Activated CD8-positive, alpha-beta memory T cell treated with anti-CD3 and anti-CD28 coated beads for 36 hours (primary cell): ENCODE measurements around the gene KLK13. TPM values are rescaled to one million over a fixed set of nuclear protein-coding genes. Genes with fewer than 3 reads are reported as not detected.

Experiments
- CTCF ChIA-PET: fragments of 350-600 bp; sonication (Branson Sonifier 250); formaldehyde crosslinking; loops from one replicate; lab custom pipeline; 2021; ENCODE audit warnings: antibody characterized with exemption; lab: Charles Lee
- POLR2A ChIA-PET: fragments of 350-600 bp; sonication (Branson Sonifier 250); formaldehyde crosslinking; loops from one replicate; lab custom pipeline; 2021; ENCODE audit warnings: antibody characterized with exemption; lab: Charles Lee
- total RNA-seq, 2 experiments: library from RNA; stranded (reverse); gene quantifications; one replicate each; pipeline ENCODE4 v1.2.3, GENCODE V29; 2021

Gene KLK13, protein sequence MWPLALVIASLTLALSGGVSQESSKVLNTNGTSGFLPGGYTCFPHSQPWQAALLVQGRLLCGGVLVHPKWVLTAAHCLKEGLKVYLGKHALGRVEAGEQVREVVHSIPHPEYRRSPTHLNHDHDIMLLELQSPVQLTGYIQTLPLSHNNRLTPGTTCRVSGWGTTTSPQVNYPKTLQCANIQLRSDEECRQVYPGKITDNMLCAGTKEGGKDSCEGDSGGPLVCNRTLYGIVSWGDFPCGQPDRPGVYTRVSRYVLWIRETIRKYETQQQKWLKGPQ
- total RNA-seq: not detected

DNA sequence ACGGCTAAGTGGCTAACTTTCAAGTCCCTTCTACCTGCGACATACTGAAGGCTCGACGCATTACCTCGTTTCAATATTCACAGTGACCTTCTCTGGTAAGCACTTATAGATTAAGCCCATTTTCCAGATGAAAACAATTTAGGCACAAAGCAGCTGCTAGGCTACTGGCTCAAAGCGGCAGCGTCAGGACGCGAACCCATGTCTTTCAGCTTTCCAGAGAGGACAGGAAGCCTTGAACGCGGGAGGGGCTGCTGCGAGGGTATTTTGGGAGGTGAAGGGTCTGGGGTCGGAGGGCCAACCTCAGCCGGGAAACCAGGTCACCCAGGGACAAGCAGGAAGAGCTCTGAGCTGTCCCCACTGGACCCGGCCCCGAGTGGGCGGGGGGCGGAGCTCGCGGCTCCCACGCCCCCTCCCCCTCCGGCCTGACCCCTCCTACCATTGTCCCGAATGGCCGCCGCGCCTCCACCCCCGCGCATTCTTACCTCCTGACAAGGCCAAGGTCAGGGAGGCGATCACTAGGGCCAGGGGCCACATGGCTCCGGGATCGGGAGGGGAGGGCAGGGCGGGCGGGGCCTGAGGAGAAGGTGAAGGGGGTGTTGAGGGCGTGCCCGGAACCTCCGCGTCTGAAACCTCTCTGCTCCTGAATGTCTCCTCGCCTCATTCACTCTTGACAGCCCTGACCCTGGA, at the start of gene KLK13:
TSS of gene KLK13 (minus strand) at position 559 of the 687 bp plus-strand sequence. CDS start at position 534, 25 bp downstream.
- POLR2A ChIA-PET: interaction anchor here (0.6 kb wide), 1 partner anchor 89 kb away, joined by 3 read pairs; no protein-coding TSS in a partner anchor
- CTCF ChIA-PET: no interaction called here

DNA sequence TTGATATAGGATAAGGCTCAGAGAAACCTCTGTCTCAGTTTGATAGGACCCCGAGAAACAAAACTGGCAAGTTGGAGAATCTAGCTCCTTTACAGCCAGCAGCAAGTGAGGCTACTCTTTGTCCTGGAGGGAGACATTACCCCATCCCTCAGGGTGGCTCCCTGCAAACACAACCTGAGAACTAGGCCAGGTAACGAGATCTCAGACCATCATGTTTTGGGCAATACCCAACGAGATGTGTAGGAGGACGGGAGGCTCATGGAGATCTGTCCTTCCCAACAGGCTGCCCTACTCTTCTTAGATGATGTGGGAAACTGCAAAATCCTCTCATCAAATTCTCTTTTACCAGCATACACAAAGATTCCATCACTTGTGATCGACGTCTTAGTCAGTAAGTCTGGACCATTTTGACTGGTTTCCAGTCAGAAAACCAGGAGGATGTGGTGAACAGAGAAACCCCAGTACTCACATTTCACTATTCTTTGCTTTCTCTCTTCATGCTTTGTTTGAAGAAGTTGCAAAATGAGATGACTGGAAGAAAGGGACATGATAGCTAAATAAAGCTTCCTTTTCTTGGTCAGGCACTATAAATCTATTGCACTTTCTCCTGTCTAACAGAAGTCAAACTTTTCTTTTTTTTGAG, 49.3 kb upstream of the KLK13 start:
- POLR2A ChIA-PET: no interaction called here
- CTCF ChIA-PET: interaction anchor here (1.1 kb wide), 1 partner anchor 14 kb away, joined by 3 read pairs; no protein-coding TSS in a partner anchor

DNA sequence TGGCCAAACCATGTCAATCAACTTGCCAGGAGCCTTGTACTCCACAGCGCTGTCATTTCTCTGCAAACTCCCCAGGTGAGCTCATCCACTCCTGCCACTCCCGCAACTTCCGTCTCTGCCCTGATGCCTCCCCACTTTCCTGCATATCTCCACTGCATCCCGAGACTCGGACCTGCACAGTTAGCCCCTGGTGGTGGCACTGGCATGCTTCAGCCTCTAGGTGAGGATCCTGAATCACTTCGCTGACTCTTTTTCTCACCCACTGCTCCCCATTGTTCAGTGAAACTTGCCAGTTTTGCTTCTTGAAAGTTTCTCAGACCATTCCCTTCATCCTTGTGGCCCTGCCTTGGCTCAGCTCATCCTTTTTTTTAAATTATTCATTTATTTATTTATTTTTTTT, 46.7 kb upstream of the KLK13 start:
- ChIA-PET POLR2A (no interaction called here), CTCF (no interaction called here)

DNA sequence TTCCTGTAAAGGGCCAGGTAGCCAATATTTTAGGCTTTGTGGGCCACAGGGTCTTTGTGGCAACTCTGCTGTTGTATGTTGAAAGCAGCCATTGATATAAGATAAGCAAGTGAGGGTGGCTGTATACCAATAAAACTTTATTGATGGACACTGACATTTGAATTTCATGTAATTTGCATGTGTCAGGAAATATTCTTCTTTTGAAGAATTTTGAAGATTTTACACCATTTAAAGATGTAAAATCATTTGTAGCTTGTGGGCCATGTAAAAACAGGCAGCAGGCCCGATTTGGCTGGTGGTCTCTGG, 45.7 kb upstream of the KLK13 start:
- CTCF ChIA-PET: interaction anchor here (1.1 kb wide), 1 partner anchor 9 kb away, joined by 8 read pairs; no protein-coding TSS in a partner anchor
- POLR2A ChIA-PET: no interaction called here

DNA sequence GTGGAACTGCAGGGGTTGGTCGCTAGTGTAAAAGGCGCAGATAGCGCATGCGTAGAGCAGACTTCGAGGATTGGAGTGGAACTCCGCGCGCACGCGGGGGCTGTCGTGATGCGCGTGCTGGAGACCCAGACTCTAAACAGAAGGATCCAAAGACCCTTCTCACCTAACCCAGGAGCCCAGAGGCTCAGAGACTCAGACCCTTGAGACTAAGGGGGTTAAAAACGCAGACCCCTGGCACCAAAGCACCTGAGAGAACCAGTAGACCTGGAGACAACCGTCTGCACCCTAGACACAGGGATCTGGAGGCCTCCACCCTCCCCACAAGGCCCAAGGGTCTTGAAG, 43.9 kb upstream of the KLK13 start:
- ChIA-PET CTCF (no interaction called here), POLR2A (no interaction called here)

DNA sequence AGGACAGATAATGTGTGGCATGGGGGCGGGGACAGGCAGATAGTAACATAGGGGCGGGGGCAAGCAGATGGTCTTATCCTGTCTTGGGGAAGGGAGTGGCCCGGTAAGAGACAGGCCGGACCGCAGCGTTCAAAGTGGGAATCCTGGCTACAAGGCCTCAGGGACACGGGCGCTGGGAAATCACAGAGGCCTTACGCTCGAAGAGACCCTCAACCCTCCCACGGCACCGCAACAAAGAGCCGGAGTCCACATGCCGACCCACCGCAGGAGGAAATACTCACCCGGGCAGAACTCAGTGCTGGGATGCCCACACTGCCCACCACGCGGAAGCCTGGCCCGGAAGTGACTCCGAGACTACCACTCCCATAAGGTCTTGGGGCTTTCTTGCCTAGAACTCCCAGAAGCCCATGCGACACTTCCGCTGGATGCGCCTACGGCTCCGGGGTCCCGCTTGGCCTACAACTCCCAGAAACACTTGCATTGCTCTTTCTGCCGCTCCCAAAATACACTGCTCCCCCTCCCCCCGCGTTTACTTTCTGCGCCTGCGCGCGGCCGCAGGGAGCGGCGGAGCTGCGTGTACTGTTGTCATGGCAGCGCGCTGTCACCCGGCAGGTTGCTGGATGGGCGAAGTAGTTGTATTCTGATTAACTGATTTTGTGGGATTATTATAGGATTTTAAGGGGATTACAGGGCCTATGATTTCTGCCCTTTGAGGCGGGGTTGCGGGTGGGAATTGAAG, 43.3 kb upstream of the KLK13 start, which contains the start of gene CTU1:
TSS of gene CTU1 (minus strand) at position 344 of the 739 bp plus-strand sequence. CDS start 3,840 bp downstream, outside the sequence.
- POLR2A ChIA-PET: no interaction called here
- CTCF ChIA-PET: no interaction called here

DNA sequence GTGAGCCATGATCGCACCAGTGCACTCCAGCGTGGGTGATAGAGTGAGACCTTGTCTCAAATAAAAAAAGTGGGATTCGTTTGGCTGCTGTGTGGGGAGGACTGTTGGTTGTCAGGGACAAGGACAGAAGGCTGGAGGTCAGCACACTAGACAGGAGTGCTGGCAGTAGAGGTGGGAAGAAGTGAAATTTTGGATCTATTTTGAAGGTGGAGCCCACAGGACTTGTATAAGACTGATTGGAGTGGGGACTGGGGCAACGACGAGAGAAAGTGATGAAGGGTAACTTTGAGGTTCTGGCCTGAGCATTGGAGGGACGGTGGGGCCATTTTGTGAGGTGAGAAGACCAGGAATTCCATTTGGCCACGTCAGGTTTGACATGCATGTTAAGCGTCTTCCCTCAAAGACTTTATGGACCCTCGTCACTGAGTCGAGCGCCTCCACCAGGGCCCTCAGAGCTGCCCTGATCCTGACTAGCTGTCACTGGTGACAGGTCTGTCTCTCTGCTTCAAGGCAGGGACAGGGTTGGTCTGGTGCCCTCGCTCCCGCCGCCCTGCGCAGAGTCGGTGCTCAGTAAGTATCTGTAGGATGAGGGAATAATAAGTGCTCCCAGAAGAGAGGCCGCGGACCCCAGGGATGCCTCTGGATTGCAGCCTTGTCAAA, 42.6 kb upstream of the KLK13 start:
- CTCF ChIA-PET: no interaction called here
- POLR2A ChIA-PET: no interaction called here

DNA sequence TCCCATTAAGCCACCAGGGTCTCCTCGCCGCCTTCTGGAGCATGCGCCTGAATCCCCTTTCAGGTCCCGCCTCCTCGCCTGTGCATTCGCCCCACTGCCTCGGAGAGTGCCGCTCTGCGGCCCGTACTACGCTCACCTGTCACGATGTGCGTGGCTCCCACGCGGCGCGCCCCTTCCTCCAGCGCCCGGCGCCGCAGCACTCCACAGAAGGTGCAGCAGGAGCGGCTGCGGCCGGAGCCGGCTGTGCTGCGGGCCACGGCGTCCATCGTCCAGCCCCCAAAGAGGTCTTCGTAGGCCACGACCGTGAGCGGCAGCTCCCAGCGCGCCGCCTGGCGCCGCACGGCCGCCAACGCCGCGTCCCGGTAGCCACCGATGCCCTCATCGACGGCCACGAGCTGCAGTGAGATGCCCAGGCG, 39.0 kb upstream of the KLK13 start:
- ChIA-PET CTCF (interaction anchor here (0.7 kb wide), 1 partner anchor 64 kb away, joined by 4 read pairs; no protein-coding TSS in a partner anchor), POLR2A (no interaction called here)

DNA sequence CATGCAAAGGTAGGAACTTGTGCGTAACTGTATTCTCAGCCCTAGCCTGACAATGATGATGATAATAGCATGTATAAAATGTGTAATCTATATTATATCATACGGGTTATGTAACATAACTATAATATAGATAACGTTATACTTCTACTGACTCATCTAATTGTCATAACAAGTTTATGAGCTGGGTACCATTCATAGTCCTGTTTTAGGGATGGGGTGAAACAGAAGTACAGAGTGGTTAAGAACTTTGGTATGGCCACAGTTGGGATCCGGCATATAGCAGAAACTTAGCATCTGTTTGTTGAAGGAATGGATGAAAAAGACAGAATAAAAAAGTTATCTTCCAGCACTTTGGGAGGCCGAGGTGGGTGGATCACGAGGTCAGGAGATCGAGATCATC, 38.1 kb upstream of the KLK13 start:
- ChIA-PET CTCF (no interaction called here), POLR2A (no interaction called here)

DNA sequence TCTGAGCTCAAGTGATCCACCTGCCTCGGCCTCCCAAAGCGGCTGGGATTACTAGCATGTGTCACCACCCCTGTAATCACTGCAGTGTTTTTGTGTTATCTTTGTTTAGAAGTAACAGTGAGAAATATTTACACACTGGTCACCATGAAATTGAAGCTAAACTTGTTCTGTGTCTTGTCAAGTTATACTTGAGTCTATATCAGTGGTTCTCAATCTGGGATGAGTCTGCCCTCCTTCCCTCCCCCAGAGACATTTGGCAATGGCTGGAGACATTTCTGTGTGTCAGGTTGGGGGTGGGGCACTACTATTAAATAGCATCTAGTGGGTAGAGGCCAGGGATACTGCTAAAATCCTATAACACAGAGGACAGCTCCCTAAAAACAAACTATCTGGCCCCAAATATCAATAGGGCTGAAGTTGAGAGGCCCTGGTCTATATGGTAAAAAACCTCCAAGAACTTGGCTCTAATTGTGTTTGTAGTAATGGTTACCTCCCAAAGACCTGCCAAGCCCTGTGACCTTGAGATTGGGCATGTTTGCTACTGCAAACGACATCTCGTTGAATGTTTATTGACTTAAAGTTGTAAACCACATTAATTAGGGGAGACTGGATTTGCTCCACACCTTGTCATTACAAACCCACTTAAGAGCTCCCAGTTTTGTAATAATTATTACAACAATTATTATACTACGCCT, 36.4 kb upstream of the KLK13 start:
- POLR2A ChIA-PET: no interaction called here
- CTCF ChIA-PET: interaction anchor here (0.7 kb wide), 1 partner anchor 179 kb away, joined by 3 read pairs; no protein-coding TSS in a partner anchor

DNA sequence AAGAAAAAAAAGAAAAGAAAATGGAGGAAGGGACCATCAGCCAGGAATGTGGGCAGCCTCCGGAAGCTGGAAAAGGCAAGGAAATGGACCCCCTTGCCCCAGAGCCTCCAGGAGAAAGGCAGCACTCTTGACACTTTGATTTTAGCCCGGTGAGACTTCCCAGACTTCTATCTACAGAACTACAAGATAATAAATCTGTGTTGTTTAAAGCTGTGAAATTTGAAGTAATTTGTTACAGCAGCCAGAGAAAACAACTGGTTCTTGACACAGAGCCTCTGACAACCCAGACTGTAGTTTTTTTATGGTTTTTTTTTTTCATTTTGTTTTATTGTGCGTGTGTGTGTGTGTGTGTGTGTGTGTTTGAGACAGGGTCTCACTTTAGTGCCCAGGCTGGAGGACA, 35.7 kb upstream of the KLK13 start:
- CTCF ChIA-PET: no interaction called here
- POLR2A ChIA-PET: no interaction called here

DNA sequence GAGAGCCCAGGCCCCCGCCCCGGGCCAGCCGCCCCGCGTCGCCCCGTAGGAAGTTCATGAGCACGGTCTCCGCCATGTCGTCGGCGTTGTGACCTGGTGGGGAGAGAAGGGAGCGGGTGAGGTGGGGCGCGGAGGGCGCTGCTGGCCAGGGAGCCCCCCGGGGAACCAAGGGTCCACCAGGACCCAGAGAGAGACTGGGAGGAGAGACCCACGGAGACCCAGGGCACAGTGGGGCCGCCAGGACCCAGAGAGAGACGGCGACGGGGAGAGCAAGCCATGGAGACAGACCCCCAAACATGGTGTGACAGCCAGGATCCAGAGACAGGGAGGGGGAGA, 34.1 kb upstream of the KLK13 start:
- POLR2A ChIA-PET: no interaction called here
- CTCF ChIA-PET: interaction anchor here (1.1 kb wide), 1 partner anchor 15 kb away, joined by 3 read pairs; no protein-coding TSS in a partner anchor

DNA sequence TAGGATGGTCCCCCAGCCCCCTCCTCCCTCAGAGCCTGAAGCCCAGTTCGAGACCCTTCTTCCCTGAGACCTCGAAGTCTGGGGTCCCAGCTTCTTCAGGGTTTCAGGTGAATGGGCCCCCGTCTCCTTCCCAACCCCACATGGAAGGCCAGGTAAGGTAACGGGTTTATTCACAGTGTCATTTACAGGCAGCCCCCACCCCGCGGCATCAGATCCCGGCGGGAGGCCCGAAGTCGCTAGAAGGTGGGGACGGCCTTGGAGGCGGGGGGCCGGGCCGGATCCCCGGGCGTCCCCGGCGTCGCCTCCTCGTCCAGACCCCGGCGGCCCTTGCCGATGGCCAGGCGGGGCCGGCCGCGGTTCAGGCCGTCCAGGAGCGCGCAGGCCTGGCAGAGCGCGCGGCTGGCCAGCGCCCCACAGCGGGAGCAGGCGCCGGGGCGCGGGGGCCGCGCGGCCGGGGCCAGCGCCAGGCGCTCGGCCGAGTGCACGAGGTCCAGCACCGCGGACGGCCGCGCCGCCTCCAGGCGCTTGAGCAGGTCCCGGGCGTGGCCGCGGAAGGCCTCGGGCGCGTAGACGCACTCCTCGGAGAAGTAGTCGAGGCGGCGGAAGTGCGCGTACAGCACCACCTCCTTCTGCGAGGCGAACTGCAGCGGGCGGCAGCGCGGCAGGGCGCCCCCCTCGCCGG, 33.6 kb upstream of the KLK13 start:
- ChIA-PET CTCF (no interaction called here), POLR2A (no interaction called here)

DNA sequence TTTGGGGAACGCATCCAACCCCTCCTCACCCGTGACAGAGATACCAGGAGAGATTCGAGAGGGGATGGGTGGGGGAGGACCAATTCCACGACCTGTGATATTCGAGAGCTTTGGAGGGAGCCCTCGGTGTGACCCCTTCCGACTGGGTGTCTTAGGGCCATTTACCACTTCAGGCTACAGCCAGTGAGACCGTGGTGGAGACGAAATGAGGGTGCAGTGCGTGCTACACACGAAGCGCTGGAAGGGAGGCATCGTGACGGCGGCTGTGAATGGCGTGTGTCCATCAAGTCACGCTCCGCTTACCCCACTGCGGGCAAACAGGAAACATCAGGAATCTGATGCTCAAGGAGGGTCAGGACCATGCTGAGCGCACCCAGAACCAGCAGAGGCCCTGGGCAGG, 32.9 kb upstream of the KLK13 start:
- ChIA-PET POLR2A (no interaction called here), CTCF (no interaction called here)

DNA sequence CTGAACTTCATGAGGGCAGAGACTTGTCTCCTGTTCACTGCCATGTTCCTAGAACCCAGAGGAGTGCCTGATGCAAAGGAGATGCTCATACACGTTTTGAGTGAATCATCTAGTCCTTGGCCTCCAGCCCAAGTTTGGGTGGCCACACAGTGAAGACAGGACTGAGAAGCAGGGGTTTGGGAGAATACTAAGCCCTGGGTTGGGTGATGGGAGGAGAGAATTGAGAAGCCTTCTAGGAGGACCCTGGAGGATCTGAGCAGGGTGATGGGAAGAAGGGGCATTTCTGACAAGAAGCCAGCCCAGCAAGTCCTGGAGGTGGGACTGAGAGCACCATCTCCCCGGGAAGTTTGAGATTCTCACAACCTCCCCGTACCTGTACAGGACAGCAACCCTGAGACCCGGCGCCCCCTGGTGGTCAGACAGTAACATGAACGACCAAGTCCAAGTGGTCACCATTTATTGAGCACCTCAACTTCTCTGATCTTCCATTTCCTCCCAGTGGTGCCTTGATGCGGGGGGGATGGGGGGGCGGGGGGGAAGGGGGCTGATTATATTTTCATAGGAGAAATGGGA, 32.4 kb upstream of the KLK13 start:
- POLR2A ChIA-PET: no interaction called here
- CTCF ChIA-PET: interaction anchor here (1.8 kb wide), 1 partner anchor 175 kb away, joined by 4 read pairs; no protein-coding TSS in a partner anchor

DNA sequence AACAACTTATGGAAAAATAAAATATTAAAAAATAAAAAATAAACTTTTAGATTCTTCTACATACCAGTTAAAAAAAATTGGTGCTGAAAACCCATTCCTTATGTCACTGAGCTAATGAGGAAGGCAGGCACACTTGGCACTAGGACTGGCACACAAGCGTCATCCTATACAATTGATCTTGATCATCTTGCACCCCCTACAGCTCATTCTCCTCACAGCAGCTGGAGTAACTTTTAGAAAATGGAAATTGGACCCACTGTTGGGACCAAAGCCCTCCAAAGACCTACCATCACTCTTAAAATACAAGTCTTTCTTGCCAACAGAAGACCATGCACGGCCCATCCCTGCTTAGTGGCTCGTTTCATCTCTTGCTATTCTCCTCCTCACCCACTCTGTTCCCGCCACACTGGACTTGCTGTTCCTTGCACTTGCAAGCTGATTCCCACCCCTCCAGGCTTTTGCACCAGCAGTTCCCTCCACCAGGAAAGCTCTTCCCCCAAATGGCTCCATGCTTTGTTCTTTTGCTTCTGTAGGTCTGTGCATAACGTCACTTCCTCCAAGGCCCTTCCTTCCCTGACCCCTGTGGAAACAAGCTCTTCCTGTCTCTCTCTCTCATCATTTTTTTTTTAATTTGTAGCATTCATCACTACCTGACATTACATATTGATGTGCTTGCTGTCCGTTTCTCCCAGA, 31.7 kb upstream of the KLK13 start:
- ChIA-PET CTCF (interaction anchor here (1.8 kb wide), 1 partner anchor 174 kb away, joined by 4 read pairs; no protein-coding TSS in a partner anchor), POLR2A (no interaction called here)

DNA sequence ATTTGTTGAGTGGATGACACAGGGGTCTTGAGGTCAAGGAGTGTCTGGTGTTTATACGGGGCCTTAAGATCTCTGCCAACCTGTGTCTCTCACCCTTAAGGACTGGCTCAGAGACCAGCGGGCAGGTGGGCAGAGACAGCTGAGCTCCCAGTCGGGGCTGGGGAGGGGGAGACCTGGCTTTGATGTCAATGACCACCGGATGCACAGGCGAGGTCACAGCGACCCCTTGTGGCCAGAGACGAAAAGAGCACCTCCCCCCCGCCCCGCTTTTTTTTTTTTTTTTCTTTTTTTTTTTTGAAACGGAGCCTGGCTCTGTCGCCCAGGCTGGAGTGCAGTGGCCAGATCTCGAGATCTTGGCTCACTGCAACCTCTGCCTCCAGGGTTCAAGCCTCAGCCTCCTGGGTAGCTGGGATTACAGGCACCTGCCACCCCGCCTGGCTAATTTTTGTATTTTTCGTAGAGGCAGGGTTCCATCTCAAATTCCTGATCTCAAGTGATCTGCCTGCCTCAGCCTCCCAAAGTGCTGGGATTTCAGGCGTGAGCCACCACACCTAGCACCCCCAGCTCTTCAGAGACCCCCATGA, 29.9 kb upstream of the KLK13 start:
- CTCF ChIA-PET: interaction anchor here (0.6 to 1.4 kb wide), 12 partner anchors 10 to 1229 kb away, joined by 3 to 5 read pairs (median 3); no protein-coding TSS in a partner anchor
- POLR2A ChIA-PET: no interaction called here
